NCI-H1105 treated with DMSO at 0.1 percent for 48 hours (cell line): ENCODE measurements around the gene DGKI.

Experiments used
- DNase-seq: peaks from one replicate; lab custom pipeline; 2025; lab: John Stamatoyannopoulos, UW

DGKI gene

DNA sequence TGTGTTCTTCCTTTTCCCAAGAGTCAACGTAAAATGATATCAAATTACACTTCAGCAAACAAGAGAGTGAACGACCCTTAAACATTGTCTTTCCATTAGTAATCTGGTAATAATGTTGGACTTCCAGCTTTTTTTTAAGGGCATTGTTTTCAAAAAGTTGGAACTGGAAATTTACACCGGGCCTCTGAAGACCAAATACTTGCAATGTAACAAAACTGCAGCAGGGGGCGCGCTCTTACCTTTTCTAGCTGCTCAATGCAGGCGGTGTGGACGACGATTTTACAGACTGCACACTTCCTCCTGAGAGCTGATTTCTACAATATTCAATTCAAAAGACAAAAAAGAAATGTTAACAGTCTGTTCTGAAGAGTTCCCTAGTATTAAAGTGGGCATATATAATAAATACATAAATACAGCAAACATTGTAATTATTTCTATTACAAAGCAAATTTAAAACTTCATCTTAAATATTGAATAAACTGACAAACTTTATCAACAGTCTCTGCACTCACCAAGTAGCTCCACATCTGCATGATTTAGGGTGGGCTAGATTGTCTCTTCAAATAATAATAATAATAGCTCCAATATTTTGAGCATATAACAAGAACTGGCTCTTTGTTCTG is 190.4 kb downstream of the DGKI start:
- DNase-seq = peak; percentile 74

GRCh38 chr7:137655804-137656203 is 191.0 kb downstream of the DGKI start:
- no peak for DNase-seq

- DNase-seq = no peak
Observed at GRCh38 chr7:137652721-137653120, 194.1 kb downstream of the DGKI start.

DNA sequence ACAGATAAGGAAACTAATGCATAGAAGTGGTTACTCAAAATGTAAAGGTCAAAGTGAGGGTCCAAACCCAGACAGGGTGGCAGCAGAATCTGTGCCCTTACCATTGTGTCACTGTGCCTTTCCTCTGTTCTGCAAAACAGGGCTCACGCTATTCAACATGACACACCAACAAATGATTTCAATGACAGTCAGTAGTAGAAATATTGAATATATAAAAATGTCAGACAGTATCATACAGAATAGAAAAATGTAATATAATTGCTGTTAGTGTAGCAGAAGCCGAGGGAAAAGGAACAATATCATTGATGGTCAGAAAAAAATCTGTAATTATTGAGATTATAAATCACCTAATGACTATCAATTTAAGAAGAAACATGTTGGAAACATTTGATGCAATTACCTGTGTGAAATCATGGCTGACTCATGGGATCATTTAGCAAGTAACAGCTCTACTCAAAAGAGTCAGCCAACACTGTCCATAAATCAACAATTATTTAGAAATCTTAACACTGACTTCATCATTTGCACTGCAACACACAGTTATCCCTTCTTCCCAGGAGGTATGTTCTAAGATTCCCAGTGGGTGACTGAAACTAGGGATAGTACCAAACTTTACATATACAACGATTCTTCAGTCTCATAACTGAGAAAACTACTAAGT is 198.7 kb downstream of the DGKI start:
- no peak for DNase-seq

- no peak for DNase-seq
Observed at GRCh38 chr7:137642472-137642871, 204.3 kb downstream of the DGKI start.

GRCh38 chr7:137642031-137642430 is 204.7 kb downstream of the DGKI start:
- no peak for DNase-seq

GRCh38 chr7:137636376-137636775 is 210.4 kb downstream of the DGKI start:
- no peak for DNase-seq

- DNase-seq = no peak
Observed at GRCh38 chr7:137635874-137636273, 210.9 kb downstream of the DGKI start.

GRCh38 chr7:137635132-137635531 is 211.6 kb downstream of the DGKI start:
- no peak for DNase-seq

- DNase-seq = no peak
Observed at GRCh38 chr7:137634356-137634755, 212.4 kb downstream of the DGKI start.

- no peak for DNase-seq
Observed at GRCh38 chr7:137633133-137633532, 213.6 kb downstream of the DGKI start.

DNA sequence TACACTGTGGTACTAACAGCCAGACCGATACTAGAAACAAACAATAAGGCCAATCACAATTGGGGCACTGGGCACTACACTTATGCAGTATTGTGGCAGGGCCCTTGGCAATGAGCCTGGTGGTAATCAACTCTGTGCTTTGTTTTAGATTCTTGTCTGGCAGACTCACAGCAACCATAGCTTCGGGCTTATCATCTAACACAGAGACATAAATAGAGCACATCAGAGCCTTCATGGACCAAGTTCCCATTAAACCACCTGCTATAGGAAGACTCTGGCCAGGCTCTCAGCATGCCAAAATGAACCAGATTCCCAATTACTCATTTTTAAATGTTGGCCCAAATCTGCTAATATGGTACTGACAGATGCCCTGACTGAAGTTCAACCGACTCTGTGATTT is 218.6 kb downstream of the DGKI start:
- DNase-seq = peak; percentile 92

DNA sequence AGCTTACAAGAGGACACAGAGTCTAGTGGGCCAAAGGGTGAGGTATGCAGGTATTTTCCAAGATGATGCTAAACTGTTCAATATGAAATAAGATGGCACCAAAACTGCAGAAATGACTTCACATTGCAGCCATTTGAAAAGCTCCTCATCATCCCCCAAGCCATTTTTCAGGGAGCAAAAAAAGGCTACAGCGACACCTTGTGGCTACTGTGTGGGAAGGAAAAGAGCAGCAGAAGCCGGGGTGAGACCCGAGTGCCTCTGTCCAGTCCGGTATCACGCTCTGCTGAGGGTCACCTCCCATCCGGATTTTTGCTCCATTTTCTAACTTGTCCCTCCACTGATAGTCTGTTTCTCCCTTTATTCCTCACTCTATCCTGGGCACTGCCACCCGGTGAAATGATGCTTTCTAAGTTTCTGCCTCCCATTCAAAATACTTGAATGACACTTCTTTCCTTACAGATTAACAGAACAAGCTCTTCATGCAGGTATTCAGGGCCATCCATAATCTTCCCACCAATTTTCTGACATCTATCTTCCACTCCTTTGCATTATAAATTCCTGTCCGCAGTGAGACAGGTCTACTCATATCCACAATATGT is 220.2 kb downstream of the DGKI start:
- no peak for DNase-seq

DNA sequence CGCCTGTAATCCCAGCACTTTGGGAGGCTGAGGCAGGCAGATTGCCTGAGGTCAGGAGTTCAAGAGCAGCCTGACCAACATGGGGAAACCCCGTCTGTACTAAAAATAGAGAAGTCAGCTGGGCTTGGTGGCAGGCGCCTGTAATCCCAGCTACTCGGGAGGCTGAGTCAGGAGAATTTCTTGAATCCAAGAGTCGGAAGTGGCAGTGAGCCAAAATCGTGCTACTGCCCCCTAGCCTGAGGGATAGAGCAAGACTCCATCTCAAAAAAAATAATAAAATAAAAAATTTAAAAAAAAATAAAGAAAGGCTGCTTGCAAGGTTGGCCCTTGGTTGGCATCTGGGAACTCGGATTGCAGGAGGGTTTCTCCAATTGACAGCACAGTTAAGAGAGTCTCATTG is 221.6 kb downstream of the DGKI start:
- no peak for DNase-seq

- no peak for DNase-seq
Observed at GRCh38 chr7:137619181-137619580, 227.6 kb downstream of the DGKI start.

- DNase-seq = no peak
Observed at GRCh38 chr7:137618748-137619147, 228.0 kb downstream of the DGKI start.

GRCh38 chr7:137613006-137613525 is 233.7 kb downstream of the DGKI start:
- DNase-seq = no peak

DNA sequence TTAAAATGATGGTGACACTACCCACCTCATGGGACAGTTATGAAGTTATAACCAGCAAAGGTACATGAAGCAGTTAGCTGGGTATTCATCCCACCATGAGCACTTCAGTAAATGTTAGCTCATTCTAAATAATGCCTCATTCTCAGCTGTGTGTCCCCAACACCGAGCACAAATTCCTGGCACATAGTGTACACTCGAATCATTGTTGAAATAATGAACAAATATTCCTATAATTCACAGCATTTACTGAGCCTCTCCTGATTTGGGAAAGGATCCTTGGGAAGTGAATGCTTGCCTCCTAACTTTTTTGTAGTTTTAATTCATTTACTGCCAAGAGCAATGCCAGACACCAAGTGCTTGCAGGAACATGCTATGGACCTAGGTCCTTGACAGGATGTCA is 235.2 kb downstream of the DGKI start:
- DNase-seq = no peak

- DNase-seq = no peak
Observed at GRCh38 chr7:137609500-137609899, 237.3 kb downstream of the DGKI start.

DNA sequence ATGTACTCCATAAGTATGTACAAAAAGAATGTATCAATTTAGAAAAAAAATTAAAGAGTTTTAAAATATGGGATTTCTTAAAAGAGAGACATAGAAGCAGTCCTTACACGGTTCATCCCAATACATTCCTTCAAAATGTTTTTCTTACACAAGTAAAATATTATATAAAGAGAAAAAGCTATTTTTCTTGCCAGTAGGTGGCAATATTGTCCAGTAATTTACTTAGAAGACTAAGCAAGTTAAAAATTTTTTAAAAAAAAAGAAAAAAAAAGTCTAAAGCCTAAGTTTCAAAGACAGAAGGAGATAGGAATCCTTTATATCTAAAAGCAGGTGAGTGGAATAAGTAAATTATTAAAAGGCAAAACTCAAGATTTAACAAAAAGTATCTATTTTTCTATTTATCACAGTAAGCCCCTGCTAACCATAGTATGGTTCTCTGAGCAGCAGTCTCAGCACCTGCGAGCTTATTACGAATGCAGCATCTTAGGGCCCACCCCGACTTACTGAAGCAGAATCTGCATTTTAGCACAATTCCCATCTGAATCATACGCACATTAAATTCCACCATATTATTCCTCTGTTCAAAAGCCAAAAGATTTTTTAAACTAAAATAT is 240.6 kb downstream of the DGKI start:
- peak; percentile 52 for DNase-seq

DNA sequence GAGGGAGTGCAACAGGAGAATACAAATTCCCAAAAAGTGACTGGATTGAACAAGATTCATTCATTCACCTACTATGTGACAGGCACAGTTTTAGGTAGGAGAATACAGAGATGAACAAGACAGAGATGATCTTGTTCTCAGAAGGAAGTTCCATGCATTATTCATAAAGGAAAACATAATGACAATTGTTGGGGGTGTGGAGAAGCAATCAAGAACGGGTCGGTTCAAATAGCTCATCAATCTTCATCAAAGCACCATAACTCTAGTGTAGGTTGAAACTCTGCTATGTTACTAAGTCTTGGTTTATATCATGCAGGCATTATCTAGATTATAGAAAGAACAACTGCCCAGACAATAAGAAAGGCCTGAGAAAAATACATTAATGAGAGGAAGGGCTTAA is 243.7 kb downstream of the DGKI start:
- DNase-seq = no peak

DNA sequence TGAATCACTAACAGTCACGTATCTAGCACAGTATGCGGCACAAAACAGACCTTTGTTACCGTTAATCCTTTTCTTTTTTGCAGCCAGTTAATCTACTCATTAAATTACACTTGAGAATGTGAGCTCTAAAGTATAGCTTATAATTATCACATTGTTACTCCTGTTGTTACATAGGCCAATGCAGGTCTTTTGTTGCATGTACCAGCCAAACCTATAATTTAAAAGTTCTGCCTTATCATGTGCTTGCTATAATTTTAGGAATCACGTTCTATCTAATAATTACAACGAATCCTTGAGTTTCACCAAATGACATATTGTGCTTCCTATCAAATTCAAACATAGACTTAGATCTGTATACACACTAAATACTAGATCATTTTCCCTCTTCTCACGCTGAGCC is 245.1 kb downstream of the DGKI start:
- DNase-seq = peak; percentile 73

DNA sequence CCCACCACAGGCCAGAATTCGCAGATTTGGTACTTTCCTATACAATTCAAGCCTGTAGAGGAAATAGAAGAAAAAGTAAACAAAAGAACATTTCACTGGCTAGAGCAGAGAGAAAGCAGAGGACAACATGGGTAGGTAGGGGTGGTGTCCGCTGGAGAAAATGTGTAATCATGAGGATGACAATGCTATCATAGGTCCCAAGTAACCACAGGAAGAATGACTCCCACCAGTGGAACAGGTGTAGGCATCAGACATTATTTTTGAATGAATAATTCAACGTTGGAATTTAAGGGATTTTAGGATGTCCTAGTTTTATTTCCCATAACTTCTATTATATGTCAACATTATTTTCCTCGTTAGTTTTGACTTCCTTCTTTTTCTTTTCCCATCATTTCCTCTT is 248.9 kb downstream of the DGKI start:
- no peak for DNase-seq
